K562 (cell line): Measurements from ENCODE around the gene OTP. TPM values are rescaled to one million over a fixed set of nuclear protein-coding genes. Genes with fewer than 3 reads are reported as not detected.

ENCODE experiments used
- CTCFL ChIP-seq: IDR thresholded peaks from 2 replicates; pipeline ENCODE4 v1.6.1; 2011; ENCODE audit warnings: borderline replicate concordance, low read depth, mild to moderate bottlenecking, moderate library complexity, low read length; ENCODE audit not compliant: insufficient read depth, poor library complexity, severe bottlenecking
- MGA ChIP-seq: fragments of 450-650 bp; IDR thresholded peaks from 2 replicates; pipeline ENCODE4 v1.6.1; 2016; ENCODE audit warnings: mild to moderate bottlenecking, moderate library complexity
- ZNF57 ChIP-seq: fragments of 450-650 bp; formaldehyde crosslinking; IDR thresholded peaks from 2 replicates; pipeline ENCODE4 v1.4.0; 2020; ENCODE audit warnings: mild to moderate bottlenecking, moderate library complexity
- polyA plus RNA-seq, 8 experiments: library from polyadenylated mRNA; depleted of rRNA in 4 of 8; stranded (reverse) in 5 of 8; unstranded in 3 of 8; fragments of >200 nt; fragmentation: Nextera tagmentation in 2 of 8; fragmentation: Illumina TruSeq in 1 of 8; extraction: Ambion mirVana in 2 of 8; extraction: Trizol in 1 of 8; gene quantifications; 2 replicates each; pipeline versions ENCODE4 v1.2.1 to v1.2.3, GENCODE V29; 2011 to 2014; ENCODE audit warnings: inconsistent platforms in 1 of 8, missing spikeins in 1 of 8
- total RNA-seq, 7 experiments: library from RNA; depleted of rRNA in 6 of 7; stranded (reverse); fragments of >200 nt in 6 of 7; fragmentation: Illumina TruSeq in 2 of 7; extraction: Trizol in 2 of 7; gene quantifications; 2 replicates each; pipeline versions ENCODE4 v1.2.1 to v1.2.3, GENCODE V29; 2011 to 2021; ENCODE audit warnings: low replicate concordance in 1 of 7

OTP gene
- total and polyA plus RNA-seq, 9 of the 15 experiments (the other 6 are each of a cell fraction or from before 2014, with no cell fraction given): 0.04 to 0.16 (median 0.06) TPM; not detected in 4

- TF ChIP-seq MGA (no peak), ZNF57 (no peak), CTCFL (no peak)
Measured at GRCh38 chr5:77683171-77683732, 44.7 kb upstream of the OTP start (continued).
